Activated T-helper 1 cell treated with anti-CD3 and anti-CD28 coated beads, Interleukin-12 subunit alpha, Interleukin-12 subunit beta, Interleukin-2, Interleukin-4 antibody, amounts not matched to agents 30 ng/mL and 10 ng/mL and 1 ng/mL, durations not matched to agents 14 hours and 24 hours and 36 hours (primary cell): ENCODE results near the gene CLDN6. TPM values are rescaled to one million over a fixed set of nuclear protein-coding genes. Genes with fewer than 3 reads are reported as not detected.
A peak's percentile ranks its signal among the peaks of the same experiment; 100 is the strongest.

ENCODE experiments used
- DNase-seq: peaks from one replicate; pipeline ENCODE4 v3.0.0; 2021; ENCODE audit warnings: low spot score
- H3K27ac Mint-ChIP-seq: one replicate; pipeline ENCODE4 v1.8.0; 2021; ENCODE audit warnings: mild to moderate bottlenecking, mixed read lengths
- H3K27me3 Mint-ChIP-seq: one replicate; pipeline ENCODE4 v1.8.0; 2022; ENCODE audit warnings: mild to moderate bottlenecking, moderate library complexity, mixed read lengths; ENCODE audit not compliant: insufficient read depth
- H3K36me3 Mint-ChIP-seq: one replicate; pipeline ENCODE4 v1.8.0; 2021; ENCODE audit warnings: low read depth, mixed read lengths
- H3K4me1 Mint-ChIP-seq: one replicate; pipeline ENCODE4 v1.8.0; 2021; ENCODE audit warnings: low read depth, mixed read lengths
- H3K4me3 Mint-ChIP-seq: one replicate; pipeline ENCODE4 v1.8.0; 2021; ENCODE audit warnings: mild to moderate bottlenecking, moderate library complexity, mixed read lengths
- H3K9me3 Mint-ChIP-seq: one replicate; pipeline ENCODE4 v1.8.0; 2021; ENCODE audit warnings: mixed read lengths
- intact Hi-C: fragments of 100-400 bp; cut with micrococcal nuclease; formaldehyde crosslinking; loops from one replicate; pipeline ENCODE4 v1.15.1; 2024
- total RNA-seq: library from RNA; stranded (reverse); gene quantifications from 2 replicates; pipeline ENCODE4 v1.2.3, GENCODE V29; 2022

Gene CLDN6
- total RNA-seq, 1 donor from 2014 or later, result not detected

- Mint-ChIP-seq H3K4me3 (peak overlapping the region; percentile 84), H3K9me3 (no peaks in the 10 kb centered on the region), H3K4me1 (peaks cover 35% of the 10 kb centered on the region), H3K27me3 (peaks cover 6% of the 10 kb centered on the region), H3K27ac (peak overlapping the region; percentile 91), H3K36me3 (peaks cover 15% of the 10 kb centered on the region)
- intact Hi-C loops, result loop anchor here (1.0 to 2.0 kb wide), 3 partner anchors 53 to 242 kb away; partner anchors contain the start of gene PAQR4
- peak; percentile 73 for DNase-seq
Observed at GRCh38 chr16:3022208-3022683, 4.3 kb upstream of the CLDN6 start.

- peaks cover 14% of the 10 kb centered on the region for H3K36me3 Mint-ChIP-seq
- H3K9me3 Mint-ChIP-seq, result no peaks in the 10 kb centered on the region
- peaks cover 12% of the 10 kb centered on the region for H3K27me3 Mint-ChIP-seq
- H3K4me3 Mint-ChIP-seq, result peak overlapping the region; percentile 84
- H3K27ac Mint-ChIP-seq, result peak overlapping the region; percentile 91
- H3K4me1 Mint-ChIP-seq, result peaks cover 35% of the 10 kb centered on the region
- peak; percentile 60 for DNase-seq
- intact Hi-C loops, result loop anchor here (1.0 to 2.0 kb wide), 3 partner anchors 53 to 243 kb away; partner anchors contain the start of gene PAQR4
Observed at GRCh38 chr16:3021449-3022207, 3.6 kb upstream of the CLDN6 start.

GRCh38 chr16:3020604-3021448, 2.8 kb upstream of the CLDN6 start:
- Mint-ChIP-seq H3K9me3 (no peaks in the 10 kb centered on the region), H3K36me3 (peaks cover 7% of the 10 kb centered on the region), H3K27ac (peak overlapping the region; percentile 91), H3K27me3 (peaks cover 16% of the 10 kb centered on the region), H3K4me1 (peaks cover 35% of the 10 kb centered on the region), H3K4me3 (peak overlapping the region; percentile 90)
- intact Hi-C loops, result loop anchor here (1.0 kb wide), 2 partner anchors 7 to 18 kb away; no protein-coding TSS in a partner anchor
- peak; percentile 27 for DNase-seq

GRCh38 chr16:3020247-3020603, 2.2 kb upstream of the CLDN6 start, which contains the start of gene TNFRSF12A:
TNFRSF12A (plus strand) TSS chr16:3020368; CDS start chr16:3020398, 30 bp downstream.
- Mint-ChIP-seq H3K4me3 (peak within 1 kb of the TSS; percentile 90), H3K9me3 (no peaks in the 10 kb centered on the region), H3K27ac (peak within 1 kb of the TSS; percentile 91), H3K4me1 (peaks cover 35% of the 10 kb centered on the region), H3K36me3 (peaks cover 2% of the 10 kb centered on the region), H3K27me3 (peaks cover 16% of the 10 kb centered on the region)
- peak; percentile 66 for DNase-seq
- intact Hi-C loops, result loop anchor here (1.0 kb wide), 2 partner anchors 8 to 17 kb away; no protein-coding TSS in a partner anchor

GRCh38 chr16:3019594-3020246, 1.7 kb upstream of the CLDN6 start:
- Mint-ChIP-seq H3K27me3 (peaks cover 16% of the 10 kb centered on the region), H3K36me3 (peaks cover 2% of the 10 kb centered on the region), H3K4me3 (peak overlapping the region; percentile 90), H3K9me3 (no peaks in the 10 kb centered on the region), H3K4me1 (peaks cover 35% of the 10 kb centered on the region), H3K27ac (peak overlapping the region; percentile 83)
- intact Hi-C loops, result loop anchor here (1.0 kb wide), 2 partner anchors 9 to 16 kb away; no protein-coding TSS in a partner anchor
- no peak for DNase-seq

GRCh38 chr16:3017344-3017743, 639 bp downstream of the CLDN6 start:
- Mint-ChIP-seq H3K36me3 (no peaks in the 10 kb centered on the region), H3K4me1 (peaks cover 17% of the 10 kb centered on the region), H3K27ac (no peak overlapping the region), H3K27me3 (peaks cover 16% of the 10 kb centered on the region), H3K4me3 (no peak overlapping the region), H3K9me3 (no peaks in the 10 kb centered on the region)
- intact Hi-C loops, result no loop called here
- DNase-seq, result no peak

GRCh38 chr16:3015865-3016521, 2.0 kb downstream of the CLDN6 start:
- intact Hi-C loops, result no loop called here
- H3K27me3 Mint-ChIP-seq, result peaks cover 16% of the 10 kb centered on the region
- peaks cover 5% of the 10 kb centered on the region for H3K4me1 Mint-ChIP-seq
- no peak for DNase-seq
- H3K4me3 Mint-ChIP-seq, result no peak overlapping the region
- H3K27ac Mint-ChIP-seq, result no peak overlapping the region
- H3K9me3 Mint-ChIP-seq, result no peaks in the 10 kb centered on the region
- no peaks in the 10 kb centered on the region for H3K36me3 Mint-ChIP-seq

- H3K27ac Mint-ChIP-seq, result no peak overlapping the region
- H3K4me3 Mint-ChIP-seq, result no peak overlapping the region
- H3K27me3 Mint-ChIP-seq, result peaks cover 16% of the 10 kb centered on the region
- H3K4me1 Mint-ChIP-seq, result peaks cover 3% of the 10 kb centered on the region
- no peaks in the 10 kb centered on the region for H3K9me3 Mint-ChIP-seq
- intact Hi-C loops, result no loop called here
- no peaks in the 10 kb centered on the region for H3K36me3 Mint-ChIP-seq
- no peak for DNase-seq
Observed at GRCh38 chr16:3014971-3015370, 3.0 kb downstream of the CLDN6 start.

- H3K36me3 Mint-ChIP-seq, result no peaks in the 10 kb centered on the region
- H3K4me3 Mint-ChIP-seq, result no peak overlapping the region
- no peak for DNase-seq
- H3K27ac Mint-ChIP-seq, result no peak overlapping the region
- no peaks in the 10 kb centered on the region for H3K9me3 Mint-ChIP-seq
- peaks cover 16% of the 10 kb centered on the region for H3K27me3 Mint-ChIP-seq
- no peaks in the 10 kb centered on the region for H3K4me1 Mint-ChIP-seq
- intact Hi-C loops, result no loop called here
Observed at GRCh38 chr16:3013998-3014690, 3.8 kb downstream of the CLDN6 start.

- no peak for DNase-seq
- no peaks in the 10 kb centered on the region for H3K9me3 Mint-ChIP-seq
- intact Hi-C loops, result no loop called here
- H3K4me1 Mint-ChIP-seq, result peaks cover 4% of the 10 kb centered on the region
- H3K36me3 Mint-ChIP-seq, result no peaks in the 10 kb centered on the region
- H3K27me3 Mint-ChIP-seq, result peaks cover 16% of the 10 kb centered on the region
- no peak overlapping the region for H3K27ac Mint-ChIP-seq
- no peak overlapping the region for H3K4me3 Mint-ChIP-seq
Observed at GRCh38 chr16:3013491-3013951, 4.5 kb downstream of the CLDN6 start.

- DNase-seq, result no peak
- Mint-ChIP-seq H3K36me3 (no peaks in the 10 kb centered on the region), H3K4me1 (peaks cover 10% of the 10 kb centered on the region), H3K4me3 (no peak within 1 kb of the TSS), H3K9me3 (no peaks in the 10 kb centered on the region), H3K27ac (no peak within 1 kb of the TSS), H3K27me3 (peaks cover 11% of the 10 kb centered on the region)
- intact Hi-C loops, result no loop called here
Observed at GRCh38 chr16:3012828-3013420, 5.1 kb downstream of the CLDN6 start, which contains the start of gene CLDN9. CLDN9 (plus strand) TSS chr16:3012923; CDS start chr16:3013363, 440 bp downstream.
